H9 (cell line): Measurements from ENCODE around the gene FKBP11. TPM values are rescaled to one million over a fixed set of nuclear protein-coding genes. Genes with fewer than 3 reads are reported as not detected.

Experiments used
- DNase-seq: peaks from one replicate; pipeline ENCODE4 v3.0.0-alpha.2; 2017
- H2AFZ ChIP-seq: one replicate; pipeline ENCODE4 v1.6.1; 2013; ENCODE audit warnings: mild to moderate bottlenecking, low read length, control low read depth, moderate library complexity
- H2AK5ac ChIP-seq: 2 replicates; pipeline ENCODE4 v1.6.1; 2013; ENCODE audit warnings: low read length, control low read depth, mixed read lengths; ENCODE audit not compliant: insufficient read length
- H2BK120ac ChIP-seq: one replicate; pipeline ENCODE4 v1.6.1; 2013; ENCODE audit warnings: low read depth, mild to moderate bottlenecking, low read length, control low read depth, inconsistent platforms; ENCODE audit not compliant: poor library complexity, severe bottlenecking
- H2BK12ac ChIP-seq: 2 replicates; pipeline ENCODE4 v1.6.1; 2013; ENCODE audit warnings: low read length, control low read depth, mixed read lengths, low read depth; ENCODE audit not compliant: insufficient read length
- H2BK15ac ChIP-seq: 2 replicates; pipeline ENCODE4 v1.6.1; 2013; ENCODE audit warnings: low read depth, low read length, control low read depth
- H2BK20ac ChIP-seq: one replicate; pipeline ENCODE4 v1.6.1; 2013; ENCODE audit warnings: low read depth, mild to moderate bottlenecking, low read length, control low read depth, inconsistent platforms; ENCODE audit not compliant: poor library complexity, severe bottlenecking
- H2BK5ac ChIP-seq: 2 replicates; pipeline ENCODE4 v1.6.1; 2013; ENCODE audit warnings: low read length, control low read depth, mixed read lengths; ENCODE audit not compliant: insufficient read length
- H3K14ac ChIP-seq: 2 replicates; pipeline ENCODE4 v1.6.1; 2013; ENCODE audit warnings: low read length, control low read depth; ENCODE audit not compliant: insufficient read depth
- H3K18ac ChIP-seq: 2 replicates; pipeline ENCODE4 v1.6.1; 2013; ENCODE audit warnings: low read depth, mild to moderate bottlenecking, mixed read lengths, low read length, control low read depth; ENCODE audit not compliant: insufficient read length
- H3K23ac ChIP-seq: 2 replicates; pipeline ENCODE4 v1.6.1; 2013; ENCODE audit warnings: low read length, control low read depth, mixed read lengths, low read depth; ENCODE audit not compliant: insufficient read length
- H3K23me2 ChIP-seq: 2 replicates; pipeline ENCODE4 v1.6.1; 2013; ENCODE audit warnings: low read depth, mild to moderate bottlenecking, mixed read lengths, low read length, control low read depth; ENCODE audit not compliant: insufficient read length, poor library complexity, severe bottlenecking
- H3K27ac ChIP-seq: 2 replicates; pipeline ENCODE4 v1.5.1; 2013; ENCODE audit warnings: low read length, control low read depth, mixed read lengths, low read depth; ENCODE audit not compliant: insufficient read length
- H3K27me3 ChIP-seq: 2 replicates; pipeline ENCODE4 v1.6.1; 2013; ENCODE audit warnings: low read length, control low read depth, inconsistent platforms; ENCODE audit not compliant: insufficient read depth
- H3K4ac ChIP-seq: 2 replicates; pipeline ENCODE4 v1.6.1; 2013; ENCODE audit warnings: low read depth, mild to moderate bottlenecking, control low read depth, inconsistent platforms, low read length, moderate library complexity
- H3K4me1 ChIP-seq: 2 replicates; pipeline ENCODE4 v1.6.1; 2013; ENCODE audit warnings: low read length, control low read depth, inconsistent platforms; ENCODE audit not compliant: insufficient read depth
- H3K4me2 ChIP-seq: 2 replicates; pipeline ENCODE4 v1.6.1; 2013; ENCODE audit warnings: low read length, control low read depth, mixed read lengths; ENCODE audit not compliant: insufficient read length, insufficient read depth
- H3K56ac ChIP-seq: 2 replicates; pipeline ENCODE4 v1.6.1; 2013; ENCODE audit warnings: low read depth, mild to moderate bottlenecking, mixed read lengths, low read length, control low read depth; ENCODE audit not compliant: insufficient read length
- H3K79me1 ChIP-seq: 2 replicates; pipeline ENCODE4 v1.6.1; 2013; ENCODE audit warnings: low read depth, mild to moderate bottlenecking, moderate library complexity, low read length, control low read depth, inconsistent platforms; ENCODE audit not compliant: insufficient read depth, poor library complexity, severe bottlenecking
- H3K79me2 ChIP-seq: 2 replicates; pipeline ENCODE4 v1.6.1; 2013; ENCODE audit warnings: low read length, control low read depth, inconsistent platforms; ENCODE audit not compliant: insufficient read depth
- H3K9ac ChIP-seq: 2 replicates; pipeline ENCODE4 v1.6.1; 2013; ENCODE audit warnings: low read length, control low read depth, mixed read lengths; ENCODE audit not compliant: insufficient read length; ENCODE audit errors: extremely low read depth
- H3K9me3 ChIP-seq: one replicate; pipeline ENCODE4 v1.6.1; 2013; ENCODE audit warnings: low read depth, low read length, inconsistent platforms; ENCODE audit not compliant: control insufficient read depth
- H3T11ph ChIP-seq: one replicate; pipeline ENCODE4 v1.6.1; 2013; ENCODE audit warnings: mild to moderate bottlenecking, low read length, control low read depth, inconsistent platforms
- H4K20me1 ChIP-seq: one replicate; pipeline ENCODE4 v1.6.1; 2013; ENCODE audit not compliant: control insufficient read depth, insufficient read length, insufficient read depth
- H4K5ac ChIP-seq: 2 replicates; pipeline ENCODE4 v1.6.1; 2013; ENCODE audit warnings: low read depth, mild to moderate bottlenecking, mixed read lengths, low read length, control low read depth; ENCODE audit not compliant: insufficient read length
- H4K8ac ChIP-seq: replicated peaks from 2 replicates; pipeline ENCODE4 v1.6.1; 2013; ENCODE audit warnings: low read length, control low read depth, mixed read lengths, low read depth; ENCODE audit not compliant: insufficient read length
- H4K91ac ChIP-seq: 2 replicates; pipeline ENCODE4 v1.6.1; 2013; ENCODE audit warnings: low read depth, mild to moderate bottlenecking, moderate library complexity, mixed read lengths, low read length, control low read depth; ENCODE audit not compliant: insufficient read length
- H3K27ac Mint-ChIP-seq, 3 experiments: 2 replicates in 2 of 3; 3 replicates in 1 of 3; pipeline ENCODE4 v1.8.0; 2020 to 2021; ENCODE audit warnings: mixed read lengths in 3 of 3, mild to moderate bottlenecking in 1 of 3, moderate library complexity in 1 of 3
- H3K27me3 Mint-ChIP-seq: 2 replicates; pipeline ENCODE4 v1.8.0; 2021; ENCODE audit warnings: low read depth, mild to moderate bottlenecking, moderate library complexity, mixed read lengths
- H3K36me3 Mint-ChIP-seq, 3 experiments: 2 replicates in 2 of 3; 3 replicates in 1 of 3; pipeline ENCODE4 v1.8.0; 2020 to 2021; ENCODE audit warnings: low read depth in 3 of 3, mixed read lengths in 3 of 3; ENCODE audit not compliant: insufficient read depth in 1 of 3
- H3K4me1 Mint-ChIP-seq, 2 experiments: 2 replicates each; pipeline ENCODE4 v1.8.0; 2020; ENCODE audit warnings: mixed read lengths in 2 of 2
- H3K4me3 Mint-ChIP-seq, 2 experiments: 2 replicates in 1 of 2; 3 replicates in 1 of 2; pipeline ENCODE4 v1.8.0; 2020 to 2021; ENCODE audit warnings: mild to moderate bottlenecking in 2 of 2, mixed read lengths in 2 of 2, moderate library complexity in 1 of 2
- H3K9me3 Mint-ChIP-seq, 2 experiments: 2 replicates in 1 of 2; 3 replicates in 1 of 2; pipeline ENCODE4 v1.8.0; 2020; ENCODE audit warnings: mild to moderate bottlenecking in 2 of 2, mixed read lengths in 2 of 2, moderate library complexity in 1 of 2
- CTCF ChIP-seq: fragments of 200-600 bp; sonication (generic); conservative IDR thresholded peaks from 3 replicates; pipeline ENCODE4 v1.8.0; 2021; ENCODE audit warnings: antibody characterized with exemption, mild to moderate bottlenecking
- WGBS: extraction: QIAGEN DNeasy Blood & Tissue Kit; methylation state at CpG from one replicate; pipeline ENCODE4 v1.1.7; 2013; ENCODE audit warnings: missing lambda C conversion rate, low lambda C conversion rate, mixed read lengths; ENCODE audit not compliant: insufficient read length; ENCODE audit errors: extremely low coverage; 5-methylcytosine and 5-hydroxymethylcytosine counted together
- long read RNA-seq: library from polyadenylated mRNA; unstranded; transcript quantifications from one replicate; pipeline ENCODE4 v2.0.0, GENCODE V29; 2020
- total RNA-seq: library from RNA; stranded (reverse); gene quantifications from 2 replicates; pipeline ENCODE4 v1.2.1, GENCODE V29; 2021

The FKBP11 gene
- 40.8 and 43.6 TPM in 2 replicates for total RNA-seq
- long read RNA-seq, full-length matches to known transcripts, result 22 of 34 reads
- long read RNA-seq, partial matches to known transcripts, result 7 of 34 reads
- long read RNA-seq, other reads (novel, unspliced or antisense), result 5 of 34 reads

- no peak within 1 kb of the TSS for H2BK5ac ChIP-seq
- no peak within 1 kb of the TSS for H2AK5ac ChIP-seq
- no peak within 1 kb of the TSS for H3T11ph ChIP-seq
- H3K23ac ChIP-seq, result no peak within 1 kb of the TSS
- no peaks in the 10 kb centered on the region for H3K9me3 ChIP-seq
- H3K27ac ChIP-seq, result no peak within 1 kb of the TSS
- no peaks in the 10 kb centered on the region for H3K9me3 Mint-ChIP-seq
- H4K5ac ChIP-seq, result no peak within 1 kb of the TSS
- H3K27me3 ChIP-seq, result no peaks in the 10 kb centered on the region
- WGBS, result no CpG with 5 or more reads among the region's 38 CpGs
- no peak within 1 kb of the TSS for H2BK12ac ChIP-seq
- H3K56ac ChIP-seq, result no peak within 1 kb of the TSS
- H3K23me2 ChIP-seq, result peaks cover 4% of the 10 kb centered on the region
- peaks cover 24 to 59% (median 38%) of the 10 kb centered on the region in 3 experiments for H3K36me3 Mint-ChIP-seq
- H3K79me1 ChIP-seq, result no peaks in the 10 kb centered on the region
- H3K4ac ChIP-seq, result no peak within 1 kb of the TSS
- no peak for TF ChIP-seq CTCF
- H4K20me1 ChIP-seq, result no peaks in the 10 kb centered on the region
- H3K9ac ChIP-seq, result peak within 1 kb of the TSS; percentile 50
- peak; percentile 91 for DNase-seq
- no peaks in the 10 kb centered on the region for H3K27me3 Mint-ChIP-seq
- H3K18ac ChIP-seq, result peak within 1 kb of the TSS; percentile 60
- H2BK120ac ChIP-seq, result no peak within 1 kb of the TSS
- H3K4me3 Mint-ChIP-seq, result peak within 1 kb of the TSS; percentile 80 to 87
- peak within 1 kb of the TSS; percentile 72 to 97 (median 90); a peak in 5 of 7 replicates for H3K27ac Mint-ChIP-seq
- H2BK20ac ChIP-seq, result no peak within 1 kb of the TSS
- H4K91ac ChIP-seq, result no peak within 1 kb of the TSS
- 0 out of 2 replicates have a peak within 1 kb of the TSS, but pooled peaks have one; percentile 6 for H3K14ac ChIP-seq
- H3K4me1 Mint-ChIP-seq, result peaks cover 10 to 14% of the 10 kb centered on the region in 2 experiments
- H3K4me1 ChIP-seq, result no peaks in the 10 kb centered on the region
- H2AFZ ChIP-seq, result no peak within 1 kb of the TSS
- no peaks in the 10 kb centered on the region for H3K79me2 ChIP-seq
- H2BK15ac ChIP-seq, result no peak within 1 kb of the TSS
- H4K8ac ChIP-seq, result no peak within 1 kb of the TSS
- H3K4me2 ChIP-seq, result peak within 1 kb of the TSS; percentile 8
Measured at GRCh38 chr12:48925304-48926011, at the start of gene FKBP11. Gene FKBP11 (minus strand): TSS chr12:48925492. CDS start chr12:48925428, 64 bp downstream.
